H9 (cell line): ENCODE results near the gene GLT8D1. TPM values are rescaled to one million over a fixed set of nuclear protein-coding genes. Genes with fewer than 3 reads are reported as not detected.
A peak's percentile ranks its signal among the peaks of the same experiment; 100 is the strongest.

Experiments
- DNase-seq: peaks from one replicate; pipeline ENCODE4 v3.0.0-alpha.2; 2017
- H2AFZ ChIP-seq: one replicate; pipeline ENCODE4 v1.6.1; 2013; ENCODE audit warnings: mild to moderate bottlenecking, low read length, control low read depth, moderate library complexity
- H2AK5ac ChIP-seq: 2 replicates; pipeline ENCODE4 v1.6.1; 2013; ENCODE audit warnings: low read length, control low read depth, mixed read lengths; ENCODE audit not compliant: insufficient read length
- H2BK120ac ChIP-seq: one replicate; pipeline ENCODE4 v1.6.1; 2013; ENCODE audit warnings: low read depth, mild to moderate bottlenecking, low read length, control low read depth, inconsistent platforms; ENCODE audit not compliant: poor library complexity, severe bottlenecking
- H2BK12ac ChIP-seq: 2 replicates; pipeline ENCODE4 v1.6.1; 2013; ENCODE audit warnings: low read length, control low read depth, mixed read lengths, low read depth; ENCODE audit not compliant: insufficient read length
- H2BK15ac ChIP-seq: 2 replicates; pipeline ENCODE4 v1.6.1; 2013; ENCODE audit warnings: low read depth, low read length, control low read depth
- H2BK20ac ChIP-seq: one replicate; pipeline ENCODE4 v1.6.1; 2013; ENCODE audit warnings: low read depth, mild to moderate bottlenecking, low read length, control low read depth, inconsistent platforms; ENCODE audit not compliant: poor library complexity, severe bottlenecking
- H2BK5ac ChIP-seq: 2 replicates; pipeline ENCODE4 v1.6.1; 2013; ENCODE audit warnings: low read length, control low read depth, mixed read lengths; ENCODE audit not compliant: insufficient read length
- H3K14ac ChIP-seq: 2 replicates; pipeline ENCODE4 v1.6.1; 2013; ENCODE audit warnings: low read length, control low read depth; ENCODE audit not compliant: insufficient read depth
- H3K18ac ChIP-seq: 2 replicates; pipeline ENCODE4 v1.6.1; 2013; ENCODE audit warnings: low read depth, mild to moderate bottlenecking, mixed read lengths, low read length, control low read depth; ENCODE audit not compliant: insufficient read length
- H3K23ac ChIP-seq: 2 replicates; pipeline ENCODE4 v1.6.1; 2013; ENCODE audit warnings: low read length, control low read depth, mixed read lengths, low read depth; ENCODE audit not compliant: insufficient read length
- H3K23me2 ChIP-seq: 2 replicates; pipeline ENCODE4 v1.6.1; 2013; ENCODE audit warnings: low read depth, mild to moderate bottlenecking, mixed read lengths, low read length, control low read depth; ENCODE audit not compliant: insufficient read length, poor library complexity, severe bottlenecking
- H3K27ac ChIP-seq: 2 replicates; pipeline ENCODE4 v1.5.1; 2013; ENCODE audit warnings: low read length, control low read depth, mixed read lengths, low read depth; ENCODE audit not compliant: insufficient read length
- H3K27me3 ChIP-seq: 2 replicates; pipeline ENCODE4 v1.6.1; 2013; ENCODE audit warnings: low read length, control low read depth, inconsistent platforms; ENCODE audit not compliant: insufficient read depth
- H3K4ac ChIP-seq: 2 replicates; pipeline ENCODE4 v1.6.1; 2013; ENCODE audit warnings: low read depth, mild to moderate bottlenecking, control low read depth, inconsistent platforms, low read length, moderate library complexity
- H3K4me1 ChIP-seq: 2 replicates; pipeline ENCODE4 v1.6.1; 2013; ENCODE audit warnings: low read length, control low read depth, inconsistent platforms; ENCODE audit not compliant: insufficient read depth
- H3K4me2 ChIP-seq: 2 replicates; pipeline ENCODE4 v1.6.1; 2013; ENCODE audit warnings: low read length, control low read depth, mixed read lengths; ENCODE audit not compliant: insufficient read length, insufficient read depth
- H3K56ac ChIP-seq: 2 replicates; pipeline ENCODE4 v1.6.1; 2013; ENCODE audit warnings: low read depth, mild to moderate bottlenecking, mixed read lengths, low read length, control low read depth; ENCODE audit not compliant: insufficient read length
- H3K79me1 ChIP-seq: 2 replicates; pipeline ENCODE4 v1.6.1; 2013; ENCODE audit warnings: low read depth, mild to moderate bottlenecking, moderate library complexity, low read length, control low read depth, inconsistent platforms; ENCODE audit not compliant: insufficient read depth, poor library complexity, severe bottlenecking
- H3K79me2 ChIP-seq: 2 replicates; pipeline ENCODE4 v1.6.1; 2013; ENCODE audit warnings: low read length, control low read depth, inconsistent platforms; ENCODE audit not compliant: insufficient read depth
- H3K9ac ChIP-seq: 2 replicates; pipeline ENCODE4 v1.6.1; 2013; ENCODE audit warnings: low read length, control low read depth, mixed read lengths; ENCODE audit not compliant: insufficient read length; ENCODE audit errors: extremely low read depth
- H3K9me3 ChIP-seq: one replicate; pipeline ENCODE4 v1.6.1; 2013; ENCODE audit warnings: low read depth, low read length, inconsistent platforms; ENCODE audit not compliant: control insufficient read depth
- H3T11ph ChIP-seq: one replicate; pipeline ENCODE4 v1.6.1; 2013; ENCODE audit warnings: mild to moderate bottlenecking, low read length, control low read depth, inconsistent platforms
- H4K20me1 ChIP-seq: one replicate; pipeline ENCODE4 v1.6.1; 2013; ENCODE audit not compliant: control insufficient read depth, insufficient read length, insufficient read depth
- H4K5ac ChIP-seq: 2 replicates; pipeline ENCODE4 v1.6.1; 2013; ENCODE audit warnings: low read depth, mild to moderate bottlenecking, mixed read lengths, low read length, control low read depth; ENCODE audit not compliant: insufficient read length
- H4K8ac ChIP-seq: replicated peaks from 2 replicates; pipeline ENCODE4 v1.6.1; 2013; ENCODE audit warnings: low read length, control low read depth, mixed read lengths, low read depth; ENCODE audit not compliant: insufficient read length
- H4K91ac ChIP-seq: 2 replicates; pipeline ENCODE4 v1.6.1; 2013; ENCODE audit warnings: low read depth, mild to moderate bottlenecking, moderate library complexity, mixed read lengths, low read length, control low read depth; ENCODE audit not compliant: insufficient read length
- H3K27ac Mint-ChIP-seq, 3 experiments: 2 replicates in 2 of 3; 3 replicates in 1 of 3; pipeline ENCODE4 v1.8.0; 2020 to 2021; ENCODE audit warnings: mixed read lengths in 3 of 3, mild to moderate bottlenecking in 1 of 3, moderate library complexity in 1 of 3
- H3K27me3 Mint-ChIP-seq: 2 replicates; pipeline ENCODE4 v1.8.0; 2021; ENCODE audit warnings: low read depth, mild to moderate bottlenecking, moderate library complexity, mixed read lengths
- H3K36me3 Mint-ChIP-seq, 3 experiments: 2 replicates in 2 of 3; 3 replicates in 1 of 3; pipeline ENCODE4 v1.8.0; 2020 to 2021; ENCODE audit warnings: low read depth in 3 of 3, mixed read lengths in 3 of 3; ENCODE audit not compliant: insufficient read depth in 1 of 3
- H3K4me1 Mint-ChIP-seq, 2 experiments: 2 replicates each; pipeline ENCODE4 v1.8.0; 2020; ENCODE audit warnings: mixed read lengths in 2 of 2
- H3K4me3 Mint-ChIP-seq, 2 experiments: 2 replicates in 1 of 2; 3 replicates in 1 of 2; pipeline ENCODE4 v1.8.0; 2020 to 2021; ENCODE audit warnings: mild to moderate bottlenecking in 2 of 2, mixed read lengths in 2 of 2, moderate library complexity in 1 of 2
- H3K9me3 Mint-ChIP-seq, 2 experiments: 2 replicates in 1 of 2; 3 replicates in 1 of 2; pipeline ENCODE4 v1.8.0; 2020; ENCODE audit warnings: mild to moderate bottlenecking in 2 of 2, mixed read lengths in 2 of 2, moderate library complexity in 1 of 2
- CTCF ChIP-seq: fragments of 200-600 bp; sonication (generic); conservative IDR thresholded peaks from 3 replicates; pipeline ENCODE4 v1.8.0; 2021; ENCODE audit warnings: antibody characterized with exemption, mild to moderate bottlenecking
- WGBS: extraction: QIAGEN DNeasy Blood & Tissue Kit; methylation state at CpG from one replicate; pipeline ENCODE4 v1.1.7; 2013; ENCODE audit warnings: missing lambda C conversion rate, low lambda C conversion rate, mixed read lengths; ENCODE audit not compliant: insufficient read length; ENCODE audit errors: extremely low coverage; 5-methylcytosine and 5-hydroxymethylcytosine counted together
- total RNA-seq: library from RNA; stranded (reverse); gene quantifications from 2 replicates; pipeline ENCODE4 v1.2.1, GENCODE V29; 2021

Gene GLT8D1
- total RNA-seq, 1 experiment from 2014 or later, result 39.3 TPM

GRCh38 chr3:52689151-52689550 is 16.4 kb downstream of the GLT8D1 start:
- no peak overlapping the region for H2BK12ac ChIP-seq
- Mint-ChIP-seq H3K4me3 (no peak overlapping the region), H3K36me3 (peaks cover 70 to 84% (median 81%) of the 10 kb centered on the region in 3 experiments), H3K27me3 (peaks cover 3% of the 10 kb centered on the region; the same call in 1 of the 2 replicates), H3K4me1 (peaks cover 14 to 15% of the 10 kb centered on the region in 2 experiments), H3K27ac (peak overlapping the region in 1 of 3 experiments; percentile 68; a peak in 1 of 7 replicates), H3K9me3 (no peaks in the 10 kb centered on the region)
- H3K4me1 ChIP-seq, result no peaks in the 10 kb centered on the region
- no peaks in the 10 kb centered on the region for H3K9me3 ChIP-seq
- H3K23me2 ChIP-seq, result peaks cover 3% of the 10 kb centered on the region
- no peak overlapping the region for H4K5ac ChIP-seq
- H2BK20ac ChIP-seq, result no peak overlapping the region
- H3K4ac ChIP-seq, result no peak overlapping the region
- no peak overlapping the region for H3K56ac ChIP-seq
- H4K20me1 ChIP-seq, result no peaks in the 10 kb centered on the region
- no peak overlapping the region for H2AFZ ChIP-seq
- H4K91ac ChIP-seq, result no peak overlapping the region
- no peak for DNase-seq
- no peak overlapping the region for H2BK5ac ChIP-seq
- H3K27me3 ChIP-seq, result no peaks in the 10 kb centered on the region
- H3K9ac ChIP-seq, result no peak overlapping the region
- no peak overlapping the region for H3K14ac ChIP-seq
- peaks cover 12% of the 10 kb centered on the region; the same call in 1 of the 2 replicates for H3K79me2 ChIP-seq
- H3K4me2 ChIP-seq, result no peak overlapping the region
- no peak for TF ChIP-seq CTCF
- H4K8ac ChIP-seq, result no peak overlapping the region
- H3T11ph ChIP-seq, result no peak overlapping the region
- no CpG with 5 or more reads among the region's 3 CpGs for WGBS
- no peak overlapping the region for H3K23ac ChIP-seq
- H2BK120ac ChIP-seq, result no peak overlapping the region
- H2BK15ac ChIP-seq, result no peak overlapping the region
- no peak overlapping the region for H2AK5ac ChIP-seq
- H3K18ac ChIP-seq, result no peak overlapping the region
- no peak overlapping the region for H3K27ac ChIP-seq
- peaks cover 16% of the 10 kb centered on the region for H3K79me1 ChIP-seq
